H9 (cell line): Measurements from ENCODE around the gene DENND1A. TPM values are rescaled to one million over a fixed set of nuclear protein-coding genes. Genes with fewer than 3 reads are reported as not detected.
A peak's percentile ranks its signal among the peaks of the same experiment; 100 is the strongest.

Source experiments
- DNase-seq: peaks from one replicate; pipeline ENCODE4 v3.0.0-alpha.2; 2017
- H2AFZ ChIP-seq: one replicate; pipeline ENCODE4 v1.6.1; 2013; ENCODE audit warnings: mild to moderate bottlenecking, low read length, control low read depth, moderate library complexity
- H2AK5ac ChIP-seq: 2 replicates; pipeline ENCODE4 v1.6.1; 2013; ENCODE audit warnings: low read length, control low read depth, mixed read lengths; ENCODE audit not compliant: insufficient read length
- H2BK120ac ChIP-seq: one replicate; pipeline ENCODE4 v1.6.1; 2013; ENCODE audit warnings: low read depth, mild to moderate bottlenecking, low read length, control low read depth, inconsistent platforms; ENCODE audit not compliant: poor library complexity, severe bottlenecking
- H2BK12ac ChIP-seq: 2 replicates; pipeline ENCODE4 v1.6.1; 2013; ENCODE audit warnings: low read length, control low read depth, mixed read lengths, low read depth; ENCODE audit not compliant: insufficient read length
- H2BK15ac ChIP-seq: 2 replicates; pipeline ENCODE4 v1.6.1; 2013; ENCODE audit warnings: low read depth, low read length, control low read depth
- H2BK20ac ChIP-seq: one replicate; pipeline ENCODE4 v1.6.1; 2013; ENCODE audit warnings: low read depth, mild to moderate bottlenecking, low read length, control low read depth, inconsistent platforms; ENCODE audit not compliant: poor library complexity, severe bottlenecking
- H2BK5ac ChIP-seq: 2 replicates; pipeline ENCODE4 v1.6.1; 2013; ENCODE audit warnings: low read length, control low read depth, mixed read lengths; ENCODE audit not compliant: insufficient read length
- H3K14ac ChIP-seq: 2 replicates; pipeline ENCODE4 v1.6.1; 2013; ENCODE audit warnings: low read length, control low read depth; ENCODE audit not compliant: insufficient read depth
- H3K18ac ChIP-seq: 2 replicates; pipeline ENCODE4 v1.6.1; 2013; ENCODE audit warnings: low read depth, mild to moderate bottlenecking, mixed read lengths, low read length, control low read depth; ENCODE audit not compliant: insufficient read length
- H3K23ac ChIP-seq: 2 replicates; pipeline ENCODE4 v1.6.1; 2013; ENCODE audit warnings: low read length, control low read depth, mixed read lengths, low read depth; ENCODE audit not compliant: insufficient read length
- H3K23me2 ChIP-seq: 2 replicates; pipeline ENCODE4 v1.6.1; 2013; ENCODE audit warnings: low read depth, mild to moderate bottlenecking, mixed read lengths, low read length, control low read depth; ENCODE audit not compliant: insufficient read length, poor library complexity, severe bottlenecking
- H3K27ac ChIP-seq: 2 replicates; pipeline ENCODE4 v1.5.1; 2013; ENCODE audit warnings: low read length, control low read depth, mixed read lengths, low read depth; ENCODE audit not compliant: insufficient read length
- H3K27me3 ChIP-seq: 2 replicates; pipeline ENCODE4 v1.6.1; 2013; ENCODE audit warnings: low read length, control low read depth, inconsistent platforms; ENCODE audit not compliant: insufficient read depth
- H3K4ac ChIP-seq: 2 replicates; pipeline ENCODE4 v1.6.1; 2013; ENCODE audit warnings: low read depth, mild to moderate bottlenecking, control low read depth, inconsistent platforms, low read length, moderate library complexity
- H3K4me1 ChIP-seq: 2 replicates; pipeline ENCODE4 v1.6.1; 2013; ENCODE audit warnings: low read length, control low read depth, inconsistent platforms; ENCODE audit not compliant: insufficient read depth
- H3K4me2 ChIP-seq: 2 replicates; pipeline ENCODE4 v1.6.1; 2013; ENCODE audit warnings: low read length, control low read depth, mixed read lengths; ENCODE audit not compliant: insufficient read length, insufficient read depth
- H3K56ac ChIP-seq: 2 replicates; pipeline ENCODE4 v1.6.1; 2013; ENCODE audit warnings: low read depth, mild to moderate bottlenecking, mixed read lengths, low read length, control low read depth; ENCODE audit not compliant: insufficient read length
- H3K79me1 ChIP-seq: 2 replicates; pipeline ENCODE4 v1.6.1; 2013; ENCODE audit warnings: low read depth, mild to moderate bottlenecking, moderate library complexity, low read length, control low read depth, inconsistent platforms; ENCODE audit not compliant: insufficient read depth, poor library complexity, severe bottlenecking
- H3K79me2 ChIP-seq: 2 replicates; pipeline ENCODE4 v1.6.1; 2013; ENCODE audit warnings: low read length, control low read depth, inconsistent platforms; ENCODE audit not compliant: insufficient read depth
- H3K9ac ChIP-seq: 2 replicates; pipeline ENCODE4 v1.6.1; 2013; ENCODE audit warnings: low read length, control low read depth, mixed read lengths; ENCODE audit not compliant: insufficient read length; ENCODE audit errors: extremely low read depth
- H3K9me3 ChIP-seq: one replicate; pipeline ENCODE4 v1.6.1; 2013; ENCODE audit warnings: low read depth, low read length, inconsistent platforms; ENCODE audit not compliant: control insufficient read depth
- H3T11ph ChIP-seq: one replicate; pipeline ENCODE4 v1.6.1; 2013; ENCODE audit warnings: mild to moderate bottlenecking, low read length, control low read depth, inconsistent platforms
- H4K20me1 ChIP-seq: one replicate; pipeline ENCODE4 v1.6.1; 2013; ENCODE audit not compliant: control insufficient read depth, insufficient read length, insufficient read depth
- H4K5ac ChIP-seq: 2 replicates; pipeline ENCODE4 v1.6.1; 2013; ENCODE audit warnings: low read depth, mild to moderate bottlenecking, mixed read lengths, low read length, control low read depth; ENCODE audit not compliant: insufficient read length
- H4K8ac ChIP-seq: replicated peaks from 2 replicates; pipeline ENCODE4 v1.6.1; 2013; ENCODE audit warnings: low read length, control low read depth, mixed read lengths, low read depth; ENCODE audit not compliant: insufficient read length
- H4K91ac ChIP-seq: 2 replicates; pipeline ENCODE4 v1.6.1; 2013; ENCODE audit warnings: low read depth, mild to moderate bottlenecking, moderate library complexity, mixed read lengths, low read length, control low read depth; ENCODE audit not compliant: insufficient read length
- H3K27ac Mint-ChIP-seq, 3 experiments: 2 replicates in 2 of 3; 3 replicates in 1 of 3; pipeline ENCODE4 v1.8.0; 2020 to 2021; ENCODE audit warnings: mixed read lengths in 3 of 3, mild to moderate bottlenecking in 1 of 3, moderate library complexity in 1 of 3
- H3K27me3 Mint-ChIP-seq: 2 replicates; pipeline ENCODE4 v1.8.0; 2021; ENCODE audit warnings: low read depth, mild to moderate bottlenecking, moderate library complexity, mixed read lengths
- H3K36me3 Mint-ChIP-seq, 3 experiments: 2 replicates in 2 of 3; 3 replicates in 1 of 3; pipeline ENCODE4 v1.8.0; 2020 to 2021; ENCODE audit warnings: low read depth in 3 of 3, mixed read lengths in 3 of 3; ENCODE audit not compliant: insufficient read depth in 1 of 3
- H3K4me1 Mint-ChIP-seq, 2 experiments: 2 replicates each; pipeline ENCODE4 v1.8.0; 2020; ENCODE audit warnings: mixed read lengths in 2 of 2
- H3K4me3 Mint-ChIP-seq, 2 experiments: 2 replicates in 1 of 2; 3 replicates in 1 of 2; pipeline ENCODE4 v1.8.0; 2020 to 2021; ENCODE audit warnings: mild to moderate bottlenecking in 2 of 2, mixed read lengths in 2 of 2, moderate library complexity in 1 of 2
- H3K9me3 Mint-ChIP-seq, 2 experiments: 2 replicates in 1 of 2; 3 replicates in 1 of 2; pipeline ENCODE4 v1.8.0; 2020; ENCODE audit warnings: mild to moderate bottlenecking in 2 of 2, mixed read lengths in 2 of 2, moderate library complexity in 1 of 2
- CTCF ChIP-seq: fragments of 200-600 bp; sonication (generic); conservative IDR thresholded peaks from 3 replicates; pipeline ENCODE4 v1.8.0; 2021; ENCODE audit warnings: antibody characterized with exemption, mild to moderate bottlenecking
- WGBS: extraction: QIAGEN DNeasy Blood & Tissue Kit; methylation state at CpG from one replicate; pipeline ENCODE4 v1.1.7; 2013; ENCODE audit warnings: missing lambda C conversion rate, low lambda C conversion rate, mixed read lengths; ENCODE audit not compliant: insufficient read length; ENCODE audit errors: extremely low coverage; 5-methylcytosine and 5-hydroxymethylcytosine counted together
- total RNA-seq: library from RNA; stranded (reverse); gene quantifications from 2 replicates; pipeline ENCODE4 v1.2.1, GENCODE V29; 2021

The DENND1A gene
- total RNA-seq, 1 experiment from 2014 or later = 20.4 TPM

- peaks cover 38 to 50% of the 10 kb centered on the region in 2 experiments for H3K4me1 Mint-ChIP-seq
- no peak overlapping the region for H3K4ac ChIP-seq
- H3K36me3 Mint-ChIP-seq = no peaks in the 10 kb centered on the region; a peak in 1 of 7 replicates
- H4K91ac ChIP-seq = no peak overlapping the region
- H3K9me3 Mint-ChIP-seq = no peaks in the 10 kb centered on the region; a peak in 1 of 5 replicates
- no peak overlapping the region for H2BK20ac ChIP-seq
- H2BK12ac ChIP-seq = no peak overlapping the region
- H3K23ac ChIP-seq = no peak overlapping the region
- TF ChIP-seq CTCF = no peak
- no peak overlapping the region for H4K8ac ChIP-seq
- 0 out of 2 replicates have a peak overlapping the region, but pooled peaks have one; percentile 12 for H2BK15ac ChIP-seq
- H2BK120ac ChIP-seq = no peak overlapping the region
- H3K4me1 ChIP-seq = no peaks in the 10 kb centered on the region; the same call in 1 of the 2 replicates
- no peak overlapping the region for H3K27ac ChIP-seq
- peak overlapping the region; percentile 66; the same call in 1 of the 2 replicates for H3K14ac ChIP-seq
- H3K27ac Mint-ChIP-seq = peak overlapping the region in 1 of 3 experiments; percentile 16; a peak in 1 of 7 replicates
- no peak overlapping the region for H2AFZ ChIP-seq
- no peaks in the 10 kb centered on the region for H3K9me3 ChIP-seq
- H3K23me2 ChIP-seq = no peaks in the 10 kb centered on the region
- no peaks in the 10 kb centered on the region for H3K79me2 ChIP-seq
- H3K79me1 ChIP-seq = no peaks in the 10 kb centered on the region
- no peak overlapping the region for H3K56ac ChIP-seq
- H3T11ph ChIP-seq = no peak overlapping the region
- peak overlapping the region; percentile 50 for H3K18ac ChIP-seq
- H2AK5ac ChIP-seq = no peak overlapping the region
- no peaks in the 10 kb centered on the region for H4K20me1 ChIP-seq
- no peaks in the 10 kb centered on the region for H3K27me3 ChIP-seq
- no peak overlapping the region for H2BK5ac ChIP-seq
- H3K4me3 Mint-ChIP-seq = no peak overlapping the region
- no peak overlapping the region for H3K4me2 ChIP-seq
- peak overlapping the region; percentile 63 for H4K5ac ChIP-seq
- DNase-seq = no peak
- H3K27me3 Mint-ChIP-seq = no peaks in the 10 kb centered on the region; the same call in 1 of the 2 replicates
- no peak overlapping the region for H3K9ac ChIP-seq
- no CpG with 5 or more reads among the region's 20 CpGs for WGBS
Observed at GRCh38 chr9:123407217-123407851, 522.6 kb downstream of the DENND1A start.
